ENCODE data around the gene PAQR5.
"Not testable (repeated sequence)": the region's sequence is repeated elsewhere in the genome, so short reads cannot be mapped to it uniquely, and the experiment has no call there.

The PAQR5 gene

GRCh38 chr15:69298697-69299441 is at the start of gene PAQR5:
Gene PAQR5 (plus strand): TSS chr15:69298912. CDS start chr15:69360081, 61,169 bp downstream.
- no peak for DNase-seq

GRCh38 chr15:69253156-69253555 is 45.6 kb upstream of the PAQR5 start:
- DNase-seq: no peak

- DNase-seq: no peak
Observed at GRCh38 chr15:69265347-69265955, 33.3 kb upstream of the PAQR5 start.

GRCh38 chr15:69271217-69271616 is 27.5 kb upstream of the PAQR5 start:
- DNase-seq: no peak

DNA sequence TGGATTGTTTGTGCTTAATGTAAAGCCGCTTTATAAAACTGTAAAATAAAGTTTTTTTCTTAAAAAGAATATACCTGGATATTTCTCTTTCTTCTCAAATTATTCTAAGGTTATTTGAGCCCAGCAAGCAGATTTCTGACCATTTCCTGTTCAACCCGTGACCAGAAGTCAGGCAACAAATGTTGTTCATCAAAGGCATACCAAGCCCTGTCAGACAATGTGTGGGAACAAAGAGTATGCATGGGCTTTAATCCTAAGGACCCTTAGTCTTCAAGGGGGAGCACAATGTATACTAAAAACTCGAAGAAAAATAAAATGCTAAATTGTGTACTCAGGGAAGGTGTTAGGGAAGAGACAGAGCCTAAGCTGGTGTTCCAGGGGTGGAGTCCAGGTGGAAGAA is 26.6 kb upstream of the PAQR5 start:
- no peak for DNase-seq

DNA sequence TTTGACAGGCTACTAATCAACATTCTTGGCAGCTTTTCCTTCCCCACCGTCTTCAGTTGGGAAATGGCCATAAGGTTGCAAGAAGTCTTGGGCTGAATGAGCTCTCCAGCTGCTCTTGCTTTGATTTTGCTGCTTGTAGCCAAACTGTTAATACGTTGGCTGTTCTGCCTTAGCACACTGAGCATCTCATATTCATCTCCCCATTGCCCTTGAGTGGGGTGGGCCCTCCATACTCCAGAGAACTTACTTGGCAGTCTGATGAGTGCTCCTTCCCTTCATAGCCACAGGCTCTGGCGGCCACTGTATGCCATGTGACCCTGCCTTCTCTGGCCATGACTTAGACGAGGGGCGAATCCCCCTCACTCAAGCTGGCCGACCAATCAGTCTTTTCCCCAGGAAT is 25.8 kb upstream of the PAQR5 start:
- DNase-seq: no peak

DNA sequence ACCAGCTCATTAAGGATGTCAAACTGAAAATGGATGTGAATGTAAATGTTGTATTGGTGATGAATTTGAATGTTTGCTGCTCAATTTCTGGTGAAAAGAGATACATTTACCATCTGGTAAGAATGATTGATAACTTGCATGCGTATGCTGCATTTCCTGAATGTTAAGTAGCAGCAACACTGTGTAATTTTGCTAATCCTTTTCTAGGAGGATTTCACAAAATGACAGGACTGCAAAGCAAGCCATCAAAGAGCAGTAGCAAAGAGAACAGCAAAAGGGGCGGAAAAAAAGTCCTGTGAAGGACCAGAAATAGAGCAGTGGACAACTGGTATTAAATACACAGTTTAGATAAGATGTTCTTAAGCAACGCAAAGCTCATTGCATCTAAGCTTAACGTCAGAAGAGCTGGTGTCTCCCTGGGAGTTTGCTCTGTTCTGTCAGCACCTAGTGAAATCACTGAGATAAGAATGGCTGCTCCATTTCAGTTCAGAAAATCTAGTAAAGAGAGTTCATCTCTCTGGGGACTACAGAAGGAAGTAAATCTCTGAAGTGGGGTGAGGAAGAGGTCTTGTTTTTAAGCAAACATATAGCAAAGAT is 23.5 kb upstream of the PAQR5 start:
- DNase-seq: no peak

DNA sequence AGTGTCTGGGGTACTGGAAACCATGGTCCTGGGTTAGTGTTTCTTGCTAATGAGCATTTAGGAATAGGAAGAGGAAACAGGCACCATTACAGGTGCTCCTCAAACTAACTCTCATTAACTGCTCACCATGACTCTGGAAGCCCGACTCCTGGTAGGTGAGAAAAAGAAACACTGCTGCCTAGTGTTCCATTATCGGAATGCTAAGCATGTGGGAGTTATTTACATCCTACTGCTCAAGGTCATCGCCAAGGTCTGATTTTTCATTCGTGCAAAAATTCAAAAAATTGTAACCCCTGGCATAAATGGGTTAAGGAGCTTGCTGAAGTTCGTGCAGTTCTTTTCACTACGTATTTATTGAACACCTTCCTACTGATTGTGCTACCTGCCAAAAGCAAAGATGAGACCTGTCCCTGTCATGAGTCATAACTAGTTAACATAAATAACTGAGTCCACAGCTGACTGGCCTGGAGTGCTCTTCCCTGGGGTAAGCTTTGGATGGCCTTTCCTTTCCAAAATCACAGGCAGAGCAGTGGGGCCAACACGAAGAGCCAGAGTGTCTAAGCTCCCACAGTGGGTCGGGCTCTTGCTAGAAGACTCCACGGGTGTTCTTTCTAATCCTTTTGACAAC is 22.7 kb upstream of the PAQR5 start:
- DNase-seq: no peak

DNA sequence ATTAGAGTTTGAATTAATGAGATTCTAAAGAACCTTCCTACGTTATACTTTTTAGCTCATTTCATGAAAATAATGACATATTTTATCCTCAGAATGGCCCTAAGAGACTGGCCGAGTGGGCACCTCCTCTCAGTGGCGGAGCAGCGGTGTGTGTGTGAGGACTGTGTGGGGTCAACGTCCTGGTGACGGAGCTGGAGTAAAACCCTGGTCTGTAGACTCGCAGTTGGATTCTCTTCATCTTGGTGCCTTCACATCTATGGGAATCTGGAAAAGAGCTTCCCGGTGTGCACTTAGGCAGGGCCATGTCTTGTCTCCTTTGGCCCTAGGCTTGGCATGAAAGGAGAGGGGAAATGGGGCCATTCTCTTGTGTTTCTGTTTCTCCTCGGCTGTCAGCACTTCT is 21.4 kb upstream of the PAQR5 start:
- DNase-seq: no peak

DNA sequence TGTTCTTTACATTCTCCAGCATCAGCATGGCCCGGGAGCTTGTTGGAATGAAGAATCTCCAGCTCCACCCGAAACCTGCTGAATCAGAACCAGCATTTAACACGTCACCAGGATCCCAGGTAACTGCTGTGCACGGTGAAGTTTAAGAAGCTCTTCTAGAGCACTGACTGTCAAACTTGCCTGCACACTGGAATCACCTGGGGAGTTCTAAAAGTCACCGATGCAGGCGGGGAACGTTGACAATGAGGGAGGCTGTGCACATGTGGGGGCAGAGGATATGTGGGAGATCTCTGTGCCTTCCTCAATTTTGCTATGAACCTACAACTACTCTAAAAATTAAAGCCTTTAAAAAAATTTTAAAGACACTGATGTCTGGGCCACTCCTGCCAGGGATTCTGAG is 19.1 kb upstream of the PAQR5 start:
- no peak for DNase-seq

- no peak for DNase-seq
Observed at GRCh38 chr15:69280783-69281182, 17.9 kb upstream of the PAQR5 start.

GRCh38 chr15:69282104-69282743 is 16.5 kb upstream of the PAQR5 start:
- no peak for DNase-seq

DNA sequence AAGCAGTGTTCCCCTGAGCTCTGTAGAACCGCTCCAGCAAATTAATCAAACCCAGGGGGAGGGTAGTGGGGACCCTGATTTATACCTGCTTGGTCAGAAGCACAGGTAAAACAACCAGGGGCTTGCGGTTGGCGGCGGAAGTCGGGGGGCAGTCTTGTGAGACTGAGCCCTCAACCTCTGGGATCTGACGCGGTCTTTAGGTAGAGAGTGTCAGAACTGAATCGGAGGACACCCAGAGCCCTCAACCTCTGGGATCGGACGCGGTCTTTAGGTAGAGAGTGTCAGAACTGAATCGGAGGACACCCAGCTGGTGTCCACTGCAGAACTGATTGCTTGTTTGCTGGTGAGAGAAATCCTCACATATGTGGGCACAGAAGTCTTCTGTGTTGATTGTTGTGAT is 12.9 kb upstream of the PAQR5 start:
- no peak for DNase-seq

GRCh38 chr15:69288011-69288410 is 10.7 kb upstream of the PAQR5 start:
- DNase-seq: no peak

DNA sequence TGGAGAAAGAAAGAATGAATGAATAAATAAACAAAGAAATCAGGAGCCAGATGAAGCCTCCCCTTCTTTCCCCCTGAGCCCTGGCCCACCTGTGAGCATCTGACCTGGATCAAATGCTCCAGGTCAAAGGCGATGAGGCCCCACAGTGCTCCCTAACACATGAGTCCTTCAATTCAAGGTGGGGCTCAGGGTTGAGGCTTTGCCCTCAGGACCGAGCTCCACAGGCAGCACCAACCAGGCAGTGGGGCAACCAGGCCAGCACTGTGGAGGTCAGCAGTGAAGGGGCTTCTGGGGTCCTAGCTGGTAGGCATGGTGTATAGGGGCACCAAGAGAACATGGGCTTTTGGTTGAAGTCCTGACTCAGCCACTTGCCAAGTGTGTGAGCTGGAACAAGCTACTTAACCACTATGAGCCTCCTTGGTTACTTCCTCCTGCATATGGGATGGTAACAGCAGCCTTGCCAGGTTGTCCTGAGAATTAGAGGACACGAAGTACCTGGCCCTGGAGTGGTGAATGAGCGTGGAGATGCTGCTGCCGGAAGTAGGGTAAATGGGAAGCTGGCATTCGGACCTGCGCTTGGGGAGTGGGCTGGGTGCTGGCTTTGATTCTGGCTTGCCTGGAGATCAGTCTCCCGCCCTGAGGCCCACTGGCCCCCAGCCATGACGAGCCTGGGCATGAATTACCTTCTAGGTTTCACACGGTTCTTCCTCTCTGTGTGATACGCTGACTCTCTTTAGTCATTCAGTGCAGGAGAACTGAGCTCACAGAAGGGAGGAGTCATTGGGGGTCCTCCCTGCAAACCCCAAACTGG is 10.0 kb upstream of the PAQR5 start:
- DNase-seq: no peak

GRCh38 chr15:69289342-69290146 is 9.2 kb upstream of the PAQR5 start:
- DNase-seq: no peak

DNA sequence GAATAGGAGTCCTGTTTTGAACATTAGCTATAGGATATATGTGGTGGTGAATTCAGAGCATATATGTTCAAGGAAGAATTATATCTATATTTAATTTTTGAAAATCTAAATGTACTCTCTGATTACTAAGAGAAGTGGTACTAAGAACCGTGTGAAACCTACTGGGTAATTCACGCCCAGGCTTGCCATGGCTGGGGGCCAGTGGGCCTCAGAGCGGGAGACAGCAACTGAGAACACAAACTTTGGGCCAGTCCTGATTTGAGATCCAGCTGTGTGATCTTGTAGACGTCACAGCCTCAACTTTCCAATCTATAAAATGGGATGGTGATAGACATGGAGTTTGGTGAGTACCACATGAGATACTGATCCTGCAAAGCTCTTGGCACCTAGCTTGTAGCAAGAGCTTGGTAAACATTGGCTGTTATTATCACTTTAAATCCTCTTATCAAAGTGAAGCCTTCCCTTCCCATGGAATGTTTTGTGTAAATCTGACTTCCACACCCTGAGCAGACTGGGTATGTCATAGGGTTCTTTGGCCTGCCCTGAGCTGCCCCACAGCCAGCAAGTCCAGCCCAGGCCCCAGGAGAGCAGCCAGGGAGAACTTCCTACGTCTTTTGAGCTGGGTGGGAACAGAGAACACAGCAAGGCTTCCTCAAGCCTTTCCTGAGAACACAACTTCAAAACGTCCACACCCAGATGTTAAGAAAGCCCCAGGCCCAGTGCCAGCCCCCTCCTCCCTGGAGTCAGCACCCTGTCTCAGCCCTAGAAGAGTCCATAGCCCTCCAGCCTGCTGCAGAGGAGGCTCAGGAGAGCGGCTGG is 8.2 kb upstream of the PAQR5 start:
- DNase-seq: no peak

DNA sequence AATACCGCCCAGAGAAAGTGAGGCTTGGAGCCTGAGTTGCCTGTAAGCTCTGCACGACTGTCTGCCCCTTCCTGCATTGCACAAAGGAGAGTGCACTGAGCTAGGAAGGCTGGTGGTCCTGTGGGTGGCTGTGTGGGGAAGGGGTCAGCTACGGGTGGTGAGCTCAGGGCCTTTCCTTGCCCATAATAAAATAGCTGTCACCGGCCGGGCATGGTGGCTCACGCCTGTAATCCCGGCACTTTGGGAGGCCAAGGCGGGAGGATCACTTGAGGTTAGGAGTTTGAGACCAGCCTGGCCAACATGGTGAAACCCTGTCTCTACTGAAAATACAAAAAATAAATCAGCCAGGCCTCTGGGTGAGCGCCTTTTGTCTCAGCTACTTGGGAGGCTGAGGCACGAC is 7.1 kb upstream of the PAQR5 start:
- DNase-seq: not testable (repeated sequence)

DNA sequence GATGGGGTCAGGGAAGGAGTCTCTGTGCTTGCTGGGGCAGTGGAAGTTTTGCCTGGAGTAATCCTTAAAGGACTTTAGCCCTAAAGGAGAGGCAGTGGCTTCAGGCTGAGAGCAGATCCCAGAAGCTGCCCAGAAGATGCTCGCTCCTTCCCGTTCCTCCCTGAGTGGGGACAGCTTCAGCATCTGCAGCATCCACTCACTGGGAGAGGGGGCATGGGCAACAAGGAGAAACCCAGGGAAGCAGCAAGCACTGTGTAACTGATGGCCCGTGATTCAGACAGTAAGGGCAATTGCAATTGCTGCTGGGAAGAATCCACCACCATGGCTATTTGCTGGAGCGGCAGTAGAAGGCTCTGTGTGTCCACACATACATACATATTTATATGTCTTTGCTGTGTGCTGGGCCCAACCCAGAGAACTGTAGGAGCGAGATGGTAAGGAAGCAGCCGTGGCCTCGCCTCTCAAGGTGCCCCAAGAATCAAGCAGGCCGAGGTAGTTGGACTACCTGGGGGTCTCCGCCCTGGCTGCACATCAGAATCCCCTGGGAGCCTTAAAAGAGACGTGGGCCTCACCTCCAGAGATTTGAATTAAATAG is 5.8 kb upstream of the PAQR5 start:
- DNase-seq: no peak

All from NCI-H1436 treated with DMSO at 0.1 percent for 48 hours (cell line).